ENCODE measurements around the gene ZNF862.

The ZNF862 gene

DNA sequence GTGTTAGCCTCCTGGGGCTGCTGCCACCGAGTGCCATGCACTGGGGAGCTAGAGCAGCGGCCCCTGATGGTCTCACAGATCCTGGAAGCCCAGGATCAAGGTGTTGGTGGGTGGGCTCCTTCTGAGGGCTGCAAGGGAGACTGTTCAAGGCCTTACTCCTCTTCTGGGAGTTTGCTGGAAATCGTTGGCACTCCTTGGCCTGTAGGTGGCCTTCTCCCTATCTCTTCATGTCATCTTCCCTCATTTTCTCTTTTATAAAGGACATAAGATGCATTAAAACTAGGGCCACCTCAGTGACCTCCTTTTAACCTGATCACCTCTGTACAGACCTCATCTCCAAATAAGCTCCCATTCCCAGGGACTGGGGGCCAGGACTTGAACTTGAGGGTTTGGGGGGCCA, 27.0 kb upstream of the ZNF862 start:
- no peak for DNase-seq (ENCODE audit: low read depth in 1 of 2, low spot score in 1 of 2)

- DNase-seq (ENCODE audit: low read depth in 1 of 2, low spot score in 1 of 2) = no peak
These were observed 26.2 kb upstream of the ZNF862 start for GRCh38 chr7:149811831-149812490.

- DNase-seq (ENCODE audit: low read depth in 1 of 2, low spot score in 1 of 2) = no peak
These were observed 24.7 kb upstream of the ZNF862 start for GRCh38 chr7:149813254-149814035.

DNA sequence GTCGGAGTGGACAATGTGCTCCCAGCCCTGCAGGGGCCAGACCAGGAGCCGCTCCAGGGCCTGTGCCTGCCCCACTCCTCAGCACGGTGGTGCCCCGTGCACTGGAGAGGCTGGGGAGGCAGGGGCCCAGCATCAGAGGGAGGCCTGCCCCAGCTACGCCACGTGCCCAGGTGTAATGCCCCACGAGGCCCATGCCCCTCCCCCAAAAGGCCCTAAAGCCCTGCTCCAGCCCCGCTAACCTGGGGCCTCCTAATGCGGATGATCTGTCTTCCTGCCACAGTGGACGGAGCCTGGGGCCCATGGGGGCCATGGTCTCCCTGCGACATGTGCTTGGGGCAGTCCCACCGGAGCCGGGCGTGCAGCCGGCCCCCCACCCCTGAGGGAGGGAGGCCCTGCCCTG, 23.7 kb upstream of the ZNF862 start:
- DNase-seq (ENCODE audit: low read depth in 1 of 2, low spot score in 1 of 2) = no peak

- no peak for DNase-seq (ENCODE audit: low read depth in 1 of 2, low spot score in 1 of 2)
These were observed 23.1 kb upstream of the ZNF862 start for GRCh38 chr7:149815121-149815520.

DNA sequence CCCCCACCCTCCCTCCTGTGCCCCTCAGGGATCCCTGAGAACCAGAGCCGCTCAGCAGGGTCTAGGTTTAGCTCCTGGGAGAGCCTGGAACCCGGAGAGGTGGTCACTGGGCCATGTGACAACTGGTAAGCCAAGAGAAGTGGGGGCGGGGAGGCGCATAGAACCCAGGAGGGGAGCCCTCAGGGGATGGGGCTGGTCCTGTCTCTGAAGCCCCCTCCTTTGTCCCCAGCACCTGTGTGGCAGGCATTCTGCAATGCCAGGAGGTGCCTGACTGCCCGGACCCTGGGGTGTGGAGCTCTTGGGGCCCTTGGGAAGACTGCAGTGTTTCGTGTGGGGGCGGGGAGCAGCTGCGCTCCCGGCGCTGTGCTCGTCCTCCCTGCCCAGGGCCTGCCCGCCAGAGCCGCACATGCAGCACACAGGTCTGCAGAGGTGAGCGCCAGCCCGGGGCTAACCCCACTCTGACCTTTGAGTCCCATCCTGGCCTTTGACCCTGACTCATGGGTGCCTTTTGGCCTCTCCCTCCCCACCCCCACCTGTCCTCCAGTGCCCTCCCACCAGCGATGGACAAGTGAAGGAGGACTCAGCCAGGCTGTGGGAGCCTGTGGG, 22.4 kb upstream of the ZNF862 start:
- DNase-seq (ENCODE audit: low read depth in 1 of 2, low spot score in 1 of 2) = no peak

GRCh38 chr7:149816267-149816751, 21.9 kb upstream of the ZNF862 start:
- no peak for DNase-seq (ENCODE audit: low read depth in 1 of 2, low spot score in 1 of 2)

DNA sequence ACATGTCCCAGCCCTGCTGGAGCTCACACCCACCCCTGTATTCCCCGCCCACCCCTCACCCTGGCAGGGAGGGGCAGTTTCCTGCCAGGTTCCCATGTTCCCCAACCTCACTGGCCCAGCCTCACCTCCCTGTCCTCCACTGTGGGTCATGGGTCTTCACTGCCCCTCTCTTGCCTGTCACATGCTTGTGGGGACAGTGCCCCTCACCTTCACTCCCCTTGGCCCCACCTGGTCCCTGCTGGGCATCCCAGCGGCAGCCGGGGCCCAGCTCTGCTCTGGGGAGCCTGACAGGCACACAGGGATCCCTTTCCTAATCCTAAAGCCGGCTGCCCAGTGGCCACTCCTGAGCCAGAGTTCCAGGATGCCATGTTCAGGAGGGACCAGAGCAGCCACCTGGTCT, 21.4 kb upstream of the ZNF862 start:
- no peak for DNase-seq (ENCODE audit: low read depth in 1 of 2, low spot score in 1 of 2)

DNA sequence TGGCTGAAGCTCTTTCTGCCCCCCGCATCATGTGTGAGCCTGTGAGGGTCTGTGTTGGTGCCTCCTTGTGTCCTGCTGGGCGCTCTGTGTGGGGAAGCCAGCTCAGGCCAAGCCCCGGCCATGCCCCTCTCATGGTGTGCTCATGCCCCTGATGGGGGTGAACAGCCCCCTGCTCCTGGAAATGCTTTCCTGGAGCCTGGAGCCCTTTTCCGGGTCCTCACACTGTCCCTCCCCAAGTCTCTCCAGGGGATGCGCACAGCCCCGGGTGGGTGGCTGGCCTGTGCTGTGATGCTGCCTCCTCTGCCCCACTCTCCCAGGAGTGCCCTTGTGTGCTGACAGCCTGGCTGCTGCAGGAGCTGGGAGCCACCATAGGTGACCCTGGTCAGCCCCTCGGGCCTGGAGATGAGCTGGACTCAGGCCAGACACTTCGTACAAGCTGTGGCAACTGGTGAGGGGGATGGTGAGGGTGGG, 20.8 kb upstream of the ZNF862 start:
- no peak for DNase-seq (ENCODE audit: low read depth in 1 of 2, low spot score in 1 of 2)

- DNase-seq (ENCODE audit: low read depth in 1 of 2, low spot score in 1 of 2) = no peak
These were observed 20.2 kb upstream of the ZNF862 start for GRCh38 chr7:149817836-149818535.

DNA sequence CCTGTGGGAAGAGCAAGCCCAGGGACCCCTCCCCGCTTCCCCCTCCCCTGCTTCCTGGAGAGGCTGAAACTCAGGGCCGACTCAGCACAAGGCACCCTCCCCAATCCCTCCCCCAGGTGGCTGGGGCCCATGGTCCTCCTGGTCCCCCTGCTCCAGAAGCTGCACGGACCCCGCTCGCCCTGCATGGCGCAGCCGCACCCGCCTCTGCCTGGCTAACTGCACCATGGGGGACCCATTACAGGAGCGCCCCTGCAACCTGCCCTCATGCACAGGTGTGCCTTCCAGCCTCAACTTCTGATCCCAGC, 19.7 kb upstream of the ZNF862 start:
- DNase-seq (ENCODE audit: low read depth in 1 of 2, low spot score in 1 of 2) = no peak

DNA sequence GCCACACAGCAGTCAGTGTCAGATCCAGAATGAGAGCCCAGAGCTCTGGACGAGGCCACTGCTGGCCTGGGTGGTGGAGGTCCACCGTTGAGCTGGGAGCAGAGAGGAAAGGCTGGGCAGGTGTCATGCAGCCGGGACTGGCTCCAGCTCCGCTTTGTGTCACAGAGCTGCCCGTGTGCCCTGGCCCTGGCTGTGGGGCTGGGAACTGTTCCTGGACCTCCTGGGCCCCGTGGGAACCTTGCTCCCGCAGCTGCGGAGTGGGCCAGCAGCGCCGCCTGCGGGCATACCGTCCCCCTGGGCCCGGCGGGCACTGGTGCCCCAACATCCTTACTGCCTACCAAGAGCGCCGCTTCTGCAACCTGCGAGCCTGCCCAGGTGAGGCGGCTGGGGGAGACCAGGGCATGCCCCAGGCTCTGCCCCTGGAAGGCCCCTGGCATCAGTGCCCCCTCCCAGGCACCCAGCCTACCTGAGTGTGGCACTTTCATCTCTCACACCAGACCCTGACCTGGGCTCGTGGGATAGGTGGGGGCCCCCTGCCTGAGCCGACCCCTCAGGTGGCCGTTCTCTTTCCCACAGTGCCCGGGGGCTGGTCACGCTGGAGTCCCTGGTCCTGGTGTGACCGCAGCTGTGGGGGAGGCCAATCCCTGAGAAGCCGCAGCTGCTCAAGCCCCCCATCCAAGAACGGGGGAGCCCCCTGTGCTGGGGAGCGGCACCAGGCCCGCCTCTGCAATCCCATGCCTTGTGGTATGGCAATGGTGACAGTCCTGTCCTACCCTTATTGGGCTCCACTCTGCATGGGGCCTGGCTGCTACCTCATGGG, 18.8 kb upstream of the ZNF862 start:
- no peak for DNase-seq (ENCODE audit: low read depth in 1 of 2, low spot score in 1 of 2)

DNA sequence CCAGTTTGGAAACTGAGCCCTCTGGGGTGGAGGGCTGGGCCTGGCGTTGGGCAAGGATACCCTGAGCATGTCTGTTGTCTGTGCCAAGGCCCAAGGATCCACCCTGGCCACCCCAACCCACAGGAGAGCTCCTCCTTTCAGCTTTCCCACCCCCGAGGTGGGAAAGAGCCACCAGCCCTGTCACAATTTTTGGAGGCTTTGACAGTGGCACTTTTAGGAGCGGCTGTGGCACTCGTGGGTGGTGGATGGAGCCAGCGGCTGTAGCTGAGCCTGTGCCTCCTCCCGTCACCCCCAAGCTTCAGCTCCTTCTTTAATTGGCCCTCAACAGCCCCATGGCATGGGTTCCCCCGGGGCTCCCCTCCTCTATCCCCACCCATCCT, 18.2 kb upstream of the ZNF862 start:
- no peak for DNase-seq (ENCODE audit: low read depth in 1 of 2, low spot score in 1 of 2)

- no peak for DNase-seq (ENCODE audit: low read depth in 1 of 2, low spot score in 1 of 2)
These were observed 17.5 kb upstream of the ZNF862 start for GRCh38 chr7:149820622-149821190.

DNA sequence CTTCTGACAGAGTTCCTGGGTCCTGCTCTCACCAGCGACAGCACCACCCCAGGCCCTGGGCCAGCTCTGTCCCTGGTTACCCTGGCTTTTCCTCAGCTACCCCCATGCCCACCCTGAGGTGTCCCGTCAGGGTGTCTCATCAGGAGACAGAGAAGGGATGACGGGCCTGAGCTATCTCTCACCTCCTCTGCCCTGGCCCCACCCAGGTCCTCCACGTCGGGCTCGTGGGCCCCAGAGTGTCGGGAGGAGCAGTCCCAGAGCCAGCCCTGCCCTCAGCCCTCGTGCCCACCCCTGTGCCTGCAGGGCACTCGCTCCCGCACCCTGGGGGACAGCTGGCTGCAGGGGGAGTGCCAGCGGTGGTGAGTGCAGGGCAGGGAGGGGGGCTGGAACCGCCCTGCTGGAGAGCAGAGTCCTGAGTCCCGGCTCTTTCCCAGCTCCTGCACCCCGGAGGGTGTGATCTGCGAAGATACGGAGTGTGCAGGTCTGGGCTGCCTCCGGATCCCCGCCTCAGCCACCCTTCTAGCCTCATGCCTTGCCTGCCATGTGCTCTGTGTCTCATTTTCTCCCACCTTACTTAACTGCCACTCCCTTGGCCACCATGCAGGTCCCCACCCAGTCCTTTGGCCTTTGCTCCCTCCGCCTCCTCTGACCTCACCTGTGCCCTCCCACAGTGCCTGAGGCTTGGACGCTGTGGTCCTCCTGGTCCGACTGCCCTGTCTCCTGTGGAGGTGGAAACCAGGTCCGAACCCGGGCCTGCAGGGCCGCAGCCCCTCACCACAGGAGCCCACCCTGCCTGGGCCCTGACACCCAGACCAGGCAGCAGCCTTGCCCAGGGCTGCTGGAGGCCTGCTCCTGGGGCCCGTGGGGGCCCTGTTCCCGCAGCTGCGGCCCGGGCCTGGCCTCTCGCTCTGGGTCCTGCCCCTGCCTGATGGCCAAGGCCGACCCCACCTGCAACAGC, 16.7 kb upstream of the ZNF862 start:
- DNase-seq (ENCODE audit: low read depth in 1 of 2, low spot score in 1 of 2) = no peak

GRCh38 chr7:149822353-149822943, 15.7 kb upstream of the ZNF862 start:
- no peak for DNase-seq (ENCODE audit: low read depth in 1 of 2, low spot score in 1 of 2)

- no peak for DNase-seq (ENCODE audit: low read depth in 1 of 2, low spot score in 1 of 2)
These were observed 15.0 kb upstream of the ZNF862 start for GRCh38 chr7:149823191-149823630.

DNA sequence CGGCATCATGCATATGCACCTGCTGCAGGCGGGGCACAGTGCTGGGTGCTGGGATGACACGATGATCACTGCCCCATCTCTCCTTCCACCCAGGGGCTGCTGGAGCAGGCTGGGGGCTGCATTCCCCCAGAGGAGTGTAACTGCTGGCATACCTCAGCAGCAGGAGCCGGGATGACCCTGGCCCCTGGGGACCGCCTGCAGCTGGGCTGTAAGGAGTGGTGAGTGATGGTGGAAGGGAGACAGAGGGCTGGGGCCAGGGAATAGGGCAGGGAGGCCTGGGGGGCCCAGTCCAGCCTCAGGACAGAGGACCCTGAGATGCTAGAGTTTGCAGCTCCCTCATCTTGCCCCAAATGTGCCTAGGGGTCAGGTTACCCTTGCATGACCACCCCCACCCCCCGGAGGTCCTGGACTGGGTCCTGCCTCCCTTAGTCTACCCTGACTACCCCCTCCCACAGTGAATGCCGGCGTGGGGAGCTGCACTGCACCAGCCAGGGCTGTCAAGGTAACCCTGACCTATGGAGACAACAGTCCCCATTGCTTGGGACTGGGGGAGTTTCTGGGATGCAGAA, 14.5 kb upstream of the ZNF862 start:
- DNase-seq (ENCODE audit: low read depth in 1 of 2, low spot score in 1 of 2) = no peak

GRCh38 chr7:149824301-149824741, 13.9 kb upstream of the ZNF862 start:
- DNase-seq (ENCODE audit: low read depth in 1 of 2, low spot score in 1 of 2) = no peak
